GM18907 (cell line): ENCODE data around the gene CPLX3.
"Not testable (repeated sequence)": the region's sequence is repeated elsewhere in the genome, so short reads cannot be mapped to it uniquely, and the experiment has no call there.

Source experiments
- ATAC-seq: cut with Tn5 transposase; IDR thresholded peaks from one replicate; pipeline ENCODE4 v1.9.1; 2021; ENCODE audit warnings: mild to moderate bottlenecking, moderate library complexity; ENCODE audit not compliant: unreplicated experiment

Gene CPLX3

GRCh38 chr15:74826364-74826819 lies at the start of gene CPLX3:
TSS of gene CPLX3 (plus strand) at chr15:74826627. CDS start at chr15:74826704, 77 bp downstream.
- ATAC-seq = no peak

- peak; percentile 49 for ATAC-seq
Observed at GRCh38 chr15:74776821-74777768, 49.3 kb upstream of the CPLX3 start.

GRCh38 chr15:74777769-74778598 lies 48.4 kb upstream of the CPLX3 start:
- peak; percentile 6 for ATAC-seq

- ATAC-seq = no peak
Observed at GRCh38 chr15:74778599-74778970, 47.8 kb upstream of the CPLX3 start.

- ATAC-seq = no peak
Observed at GRCh38 chr15:74779162-74779648, 47.2 kb upstream of the CPLX3 start.

GRCh38 chr15:74780523-74781430 lies 45.6 kb upstream of the CPLX3 start:
- no peak for ATAC-seq

GRCh38 chr15:74781431-74782258 lies 44.8 kb upstream of the CPLX3 start, which contains the start of gene CSK:
TSS of gene CSK (plus strand) at chr15:74782080. CDS start at chr15:74798298, 16,218 bp downstream.
- ATAC-seq = peak; percentile 30

GRCh38 chr15:74782259-74783071 lies 44.0 kb upstream of the CPLX3 start:
- peak; percentile 9 for ATAC-seq

- ATAC-seq = no peak
Observed at GRCh38 chr15:74783072-74783807, 43.2 kb upstream of the CPLX3 start.

GRCh38 chr15:74783808-74784175 lies 42.6 kb upstream of the CPLX3 start:
- ATAC-seq = no peak

- no peak for ATAC-seq
Observed at GRCh38 chr15:74784426-74785193, 41.8 kb upstream of the CPLX3 start.

- no peak for ATAC-seq
Observed at GRCh38 chr15:74785194-74786032, 41.0 kb upstream of the CPLX3 start.

- ATAC-seq = not testable (repeated sequence)
Observed at GRCh38 chr15:74786081-74786480, 40.3 kb upstream of the CPLX3 start.

GRCh38 chr15:74786551-74787165 lies 39.8 kb upstream of the CPLX3 start:
- ATAC-seq = no peak

GRCh38 chr15:74787251-74788041 lies 39.0 kb upstream of the CPLX3 start:
- ATAC-seq = peak; percentile 44
